Measurements from ENCODE around the gene STX18.

- TF ChIP-seq CTCF (IDR thresholded peaks at IDR 0.05) (no peak), POLR2A (IDR thresholded peaks at IDR 0.05) (no peak)
These were observed 712 bp downstream of the STX18 start for GRCh38 chr4:4541040-4541631.
